ENCODE measurements around the gene SYPL1. TPM values are rescaled to one million over a fixed set of nuclear protein-coding genes. Genes with fewer than 3 reads are reported as not detected.
A peak's percentile ranks its signal among the peaks of the same experiment; 100 is the strongest.

SYPL1 gene
- total and polyA plus RNA-seq, 5 donors from 2014 or later: 37.8 to 80.7 (median 62.3) TPM

DNA sequence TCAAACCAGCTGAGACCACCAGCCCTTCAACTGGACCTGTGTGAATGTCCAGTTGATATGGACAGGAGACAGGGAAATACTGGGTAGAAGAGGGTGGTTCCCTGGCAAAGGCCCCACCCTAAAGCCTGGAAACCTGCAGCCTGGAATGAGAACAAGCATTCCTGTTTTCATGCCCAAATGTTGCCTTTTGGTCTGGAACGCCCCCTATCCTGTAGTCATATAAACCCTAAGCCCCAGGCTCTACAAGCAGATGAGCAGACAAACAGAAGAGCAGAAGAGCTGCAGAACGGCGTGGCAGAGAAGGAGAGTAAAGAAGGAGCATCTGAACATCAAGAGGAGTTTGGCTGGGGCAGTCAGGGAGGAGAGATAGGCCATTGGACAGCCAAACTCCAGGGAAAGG is 38.4 kb downstream of the SYPL1 start:
- no peaks in the 10 kb centered on the region for H3K36me3 ChIP-seq (ENCODE audit: control insufficient read depth, insufficient read depth, low read length)
- H3K4me1 ChIP-seq (ENCODE audit: control insufficient read depth, insufficient read depth, low read length, poor library complexity, severe bottlenecking): peaks cover 21% of the 10 kb centered on the region
- Mint-ChIP-seq H3K9me3 (no peaks in the 10 kb centered on the region), H3K4me1 (peaks cover 27 to 67% (median 37%) of the 10 kb centered on the region in 4 donors), H3K27me3 (no peaks in the 10 kb centered on the region), H3K4me3 (no peak overlapping the region), H3K36me3 (no peaks in the 10 kb centered on the region), H3K27ac (peak overlapping the region; percentile 8 to 97 (median 66))
- ATAC-seq (ENCODE audit: low read depth in 2 of 2) (no peak), DNase-seq (no peak)
- no peaks in the 10 kb centered on the region for H3K9me3 ChIP-seq (ENCODE audit: control insufficient read depth in 2 of 2, low read length in 2 of 2)
- no peak overlapping the region for H3K4me3 ChIP-seq (ENCODE audit: low read depth, low read length)
- H3K27me3 ChIP-seq (ENCODE audit: control insufficient read depth, insufficient read depth, low read length): no peaks in the 10 kb centered on the region
- H3K27ac ChIP-seq (ENCODE audit: insufficient read depth, low read length, poor library complexity, severe bottlenecking): no peak overlapping the region

DNA sequence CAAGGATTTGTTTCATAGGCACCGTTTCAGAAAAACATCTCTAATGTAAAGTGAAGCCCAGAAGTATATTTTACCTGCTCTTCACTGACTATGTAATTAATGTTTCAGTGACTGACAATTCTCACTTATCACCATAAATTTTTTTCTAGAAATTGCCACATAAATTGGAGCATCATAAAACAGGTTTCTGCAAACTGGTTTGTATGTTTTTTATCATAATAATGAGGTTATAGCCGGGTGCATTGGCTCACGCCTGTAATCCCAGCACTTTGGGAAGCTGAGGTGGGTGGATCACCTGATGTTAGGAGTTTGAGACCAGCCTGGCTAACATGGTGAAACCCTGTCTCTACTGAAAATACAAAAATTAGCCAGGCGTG is 39.4 kb downstream of the SYPL1 start:
- Histone ChIP-seq H3K9me3 (ENCODE audit: control insufficient read depth in 2 of 2, low read length in 2 of 2) (no peaks in the 10 kb centered on the region), H3K4me1 (ENCODE audit: control insufficient read depth, insufficient read depth, low read length, poor library complexity, severe bottlenecking) (peaks cover 21% of the 10 kb centered on the region), H3K27me3 (ENCODE audit: control insufficient read depth, insufficient read depth, low read length) (no peaks in the 10 kb centered on the region), H3K36me3 (ENCODE audit: control insufficient read depth, insufficient read depth, low read length) (no peaks in the 10 kb centered on the region), H3K27ac (ENCODE audit: insufficient read depth, low read length, poor library complexity, severe bottlenecking) (peak overlapping the region; percentile 85), H3K4me3 (ENCODE audit: low read depth, low read length) (no peak overlapping the region)
- peak overlapping the region; percentile 97 to 99 (median 97) for H3K27ac Mint-ChIP-seq
- no peaks in the 10 kb centered on the region for H3K9me3 Mint-ChIP-seq
- no peaks in the 10 kb centered on the region for H3K27me3 Mint-ChIP-seq
- no peak for ATAC-seq (ENCODE audit: low read depth in 2 of 2)
- no peak for DNase-seq
- H3K36me3 Mint-ChIP-seq: no peaks in the 10 kb centered on the region
- no peak overlapping the region for H3K4me3 Mint-ChIP-seq
- H3K4me1 Mint-ChIP-seq: peaks cover 27 to 69% (median 39%) of the 10 kb centered on the region in 4 donors

DNA sequence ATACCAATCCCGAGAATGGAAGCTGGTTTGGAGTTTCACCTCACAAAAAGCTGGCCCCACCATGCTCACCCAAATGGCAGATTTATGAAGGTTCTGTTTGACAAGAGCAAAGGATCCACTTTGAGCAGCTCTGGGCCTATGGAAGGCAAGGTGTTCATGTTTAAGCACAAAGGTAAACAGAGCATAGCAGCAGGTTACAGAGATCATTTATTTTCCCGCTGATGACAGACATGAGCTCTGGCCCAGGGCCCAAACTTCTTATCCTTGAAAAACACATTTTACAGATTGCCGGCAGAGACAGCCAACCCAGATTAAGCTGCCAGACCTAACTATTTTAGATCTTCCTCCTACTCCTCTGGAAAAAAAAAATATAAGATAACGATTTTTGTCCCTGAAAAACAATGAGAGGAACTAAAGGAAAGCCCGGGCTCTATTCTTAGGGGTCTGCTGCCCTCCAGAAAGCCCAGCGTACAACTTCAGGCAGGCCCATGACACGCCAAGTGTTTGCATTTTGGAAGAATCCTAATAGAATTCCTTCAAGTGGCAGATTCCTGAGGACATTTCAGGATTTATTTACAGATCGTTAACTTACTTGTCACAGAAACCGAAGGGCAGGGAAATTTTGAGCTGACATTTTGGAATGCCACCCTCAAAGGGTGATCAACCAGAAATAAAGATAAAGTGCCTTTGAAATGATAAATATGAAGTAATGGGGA is 40.0 kb downstream of the SYPL1 start:
- H3K9me3 ChIP-seq (ENCODE audit: control insufficient read depth in 2 of 2, low read length in 2 of 2): no peaks in the 10 kb centered on the region
- no peaks in the 10 kb centered on the region for H3K9me3 Mint-ChIP-seq
- H3K27ac Mint-ChIP-seq: peak overlapping the region; percentile 97 to 99 (median 97)
- no peaks in the 10 kb centered on the region for H3K36me3 ChIP-seq (ENCODE audit: control insufficient read depth, insufficient read depth, low read length)
- peaks cover 24 to 66% (median 37%) of the 10 kb centered on the region in 4 donors for H3K4me1 Mint-ChIP-seq
- peaks cover 21% of the 10 kb centered on the region for H3K4me1 ChIP-seq (ENCODE audit: control insufficient read depth, insufficient read depth, low read length, poor library complexity, severe bottlenecking)
- peak overlapping the region; percentile 77 for H3K4me3 ChIP-seq (ENCODE audit: low read depth, low read length)
- no peaks in the 10 kb centered on the region for H3K27me3 Mint-ChIP-seq
- ATAC-seq (ENCODE audit: low read depth in 2 of 2): no peak
- H3K4me3 Mint-ChIP-seq: peak overlapping the region; percentile 62 to 83 (median 79)
- H3K36me3 Mint-ChIP-seq: no peaks in the 10 kb centered on the region
- no peaks in the 10 kb centered on the region for H3K27me3 ChIP-seq (ENCODE audit: control insufficient read depth, insufficient read depth, low read length)
- H3K27ac ChIP-seq (ENCODE audit: insufficient read depth, low read length, poor library complexity, severe bottlenecking): peak overlapping the region; percentile 85
- no peak for DNase-seq

- no peaks in the 10 kb centered on the region for H3K27me3 Mint-ChIP-seq
- H3K27ac ChIP-seq (ENCODE audit: insufficient read depth, low read length, poor library complexity, severe bottlenecking): peak overlapping the region; percentile 85
- peak overlapping the region; percentile 62 to 83 (median 79) for H3K4me3 Mint-ChIP-seq
- no peaks in the 10 kb centered on the region for H3K9me3 ChIP-seq (ENCODE audit: control insufficient read depth in 2 of 2, low read length in 2 of 2)
- H3K4me1 Mint-ChIP-seq: peaks cover 19 to 62% (median 34%) of the 10 kb centered on the region in 4 donors
- H3K27ac Mint-ChIP-seq: peak overlapping the region; percentile 97 to 99 (median 97)
- H3K4me3 ChIP-seq (ENCODE audit: low read depth, low read length): peak overlapping the region; percentile 77
- DNase-seq (peak in 2 of 3 donors; percentile 69 to 92), ATAC-seq (ENCODE audit: low read depth in 2 of 2) (peak; percentile 99)
- no peaks in the 10 kb centered on the region for H3K9me3 Mint-ChIP-seq
- H3K36me3 ChIP-seq (ENCODE audit: control insufficient read depth, insufficient read depth, low read length): no peaks in the 10 kb centered on the region
- no peaks in the 10 kb centered on the region for H3K36me3 Mint-ChIP-seq
- H3K27me3 ChIP-seq (ENCODE audit: control insufficient read depth, insufficient read depth, low read length): no peaks in the 10 kb centered on the region
- peaks cover 21% of the 10 kb centered on the region for H3K4me1 ChIP-seq (ENCODE audit: control insufficient read depth, insufficient read depth, low read length, poor library complexity, severe bottlenecking)
Observed at GRCh38 chr7:106071356-106071998, 40.6 kb downstream of the SYPL1 start.

GRCh38 chr7:106070567-106071254 is 41.4 kb downstream of the SYPL1 start:
- Mint-ChIP-seq H3K27ac (peak overlapping the region; percentile 97 to 99 (median 97)), H3K27me3 (no peaks in the 10 kb centered on the region), H3K4me1 (peaks cover 16 to 60% (median 32%) of the 10 kb centered on the region in 4 donors), H3K36me3 (no peaks in the 10 kb centered on the region), H3K4me3 (peak overlapping the region in 3 of 4 donors; percentile 78 to 83 (median 80)), H3K9me3 (no peaks in the 10 kb centered on the region)
- peak overlapping the region; percentile 85 for H3K27ac ChIP-seq (ENCODE audit: insufficient read depth, low read length, poor library complexity, severe bottlenecking)
- peaks cover 21% of the 10 kb centered on the region for H3K4me1 ChIP-seq (ENCODE audit: control insufficient read depth, insufficient read depth, low read length, poor library complexity, severe bottlenecking)
- ATAC-seq (ENCODE audit: low read depth in 2 of 2) (no peak), DNase-seq (no peak)
- H3K4me3 ChIP-seq (ENCODE audit: low read depth, low read length): peak overlapping the region; percentile 77
- H3K27me3 ChIP-seq (ENCODE audit: control insufficient read depth, insufficient read depth, low read length): no peaks in the 10 kb centered on the region
- H3K9me3 ChIP-seq (ENCODE audit: control insufficient read depth in 2 of 2, low read length in 2 of 2): no peaks in the 10 kb centered on the region
- no peaks in the 10 kb centered on the region for H3K36me3 ChIP-seq (ENCODE audit: control insufficient read depth, insufficient read depth, low read length)

- peaks cover 16 to 60% (median 32%) of the 10 kb centered on the region in 4 donors for H3K4me1 Mint-ChIP-seq
- H3K27ac Mint-ChIP-seq: peak overlapping the region; percentile 38 to 97 (median 86)
- H3K9me3 ChIP-seq (ENCODE audit: control insufficient read depth in 2 of 2, low read length in 2 of 2): no peaks in the 10 kb centered on the region
- no peak for ATAC-seq (ENCODE audit: low read depth in 2 of 2)
- H3K9me3 Mint-ChIP-seq: no peaks in the 10 kb centered on the region
- H3K4me1 ChIP-seq (ENCODE audit: control insufficient read depth, insufficient read depth, low read length, poor library complexity, severe bottlenecking): peaks cover 21% of the 10 kb centered on the region
- H3K4me3 ChIP-seq (ENCODE audit: low read depth, low read length): no peak overlapping the region
- H3K27me3 ChIP-seq (ENCODE audit: control insufficient read depth, insufficient read depth, low read length): no peaks in the 10 kb centered on the region
- no peaks in the 10 kb centered on the region for H3K36me3 Mint-ChIP-seq
- DNase-seq: no peak
- H3K36me3 ChIP-seq (ENCODE audit: control insufficient read depth, insufficient read depth, low read length): no peaks in the 10 kb centered on the region
- H3K27me3 Mint-ChIP-seq: no peaks in the 10 kb centered on the region
- H3K27ac ChIP-seq (ENCODE audit: insufficient read depth, low read length, poor library complexity, severe bottlenecking): no peak overlapping the region
- H3K4me3 Mint-ChIP-seq: no peak overlapping the region
Observed at GRCh38 chr7:106070201-106070551, 41.9 kb downstream of the SYPL1 start.

GRCh38 chr7:106069471-106070200 is 42.5 kb downstream of the SYPL1 start:
- Histone ChIP-seq H3K36me3 (ENCODE audit: control insufficient read depth, insufficient read depth, low read length) (no peaks in the 10 kb centered on the region), H3K4me1 (ENCODE audit: control insufficient read depth, insufficient read depth, low read length, poor library complexity, severe bottlenecking) (peaks cover 21% of the 10 kb centered on the region), H3K9me3 (ENCODE audit: control insufficient read depth in 2 of 2, low read length in 2 of 2) (no peaks in the 10 kb centered on the region), H3K27me3 (ENCODE audit: control insufficient read depth, insufficient read depth, low read length) (no peaks in the 10 kb centered on the region), H3K27ac (ENCODE audit: insufficient read depth, low read length, poor library complexity, severe bottlenecking) (no peak overlapping the region), H3K4me3 (ENCODE audit: low read depth, low read length) (no peak overlapping the region)
- no peak for DNase-seq
- H3K4me1 Mint-ChIP-seq: peaks cover 16 to 60% (median 30%) of the 10 kb centered on the region in 4 donors
- H3K4me3 Mint-ChIP-seq: peak overlapping the region in 3 of 4 donors; percentile 7 to 62 (median 40)
- peak overlapping the region; percentile 45 to 97 (median 86) for H3K27ac Mint-ChIP-seq
- no peaks in the 10 kb centered on the region for H3K9me3 Mint-ChIP-seq
- ATAC-seq (ENCODE audit: low read depth in 2 of 2): no peak
- no peaks in the 10 kb centered on the region for H3K36me3 Mint-ChIP-seq
- H3K27me3 Mint-ChIP-seq: no peaks in the 10 kb centered on the region
